OCI-LY1 (cell line): Measurements from ENCODE around the gene WWP2.

ENCODE experiments used
- EZH2 ChIP-seq: fragments of 200-600 bp; sonication (generic), shearing (Covaris generic); IDR thresholded peaks from 2 replicates; pipeline ENCODE4 v1.8.0; 2017; ENCODE audit warnings: borderline replicate concordance, mixed run types, mild to moderate bottlenecking, antibody characterized with exemption, low read length, moderate library complexity, mixed read lengths
- TF ChIP-seq, protein P1 (sequence below): fragments of 200-600 bp; sonication (generic), shearing (Covaris generic); IDR thresholded peaks from 2 replicates; pipeline ENCODE4 v1.5.1; 2017; ENCODE audit warnings: mild to moderate bottlenecking, antibody characterized with exemption, low read length, moderate library complexity, mixed read lengths

- TF ChIP-seq, protein P1, sequence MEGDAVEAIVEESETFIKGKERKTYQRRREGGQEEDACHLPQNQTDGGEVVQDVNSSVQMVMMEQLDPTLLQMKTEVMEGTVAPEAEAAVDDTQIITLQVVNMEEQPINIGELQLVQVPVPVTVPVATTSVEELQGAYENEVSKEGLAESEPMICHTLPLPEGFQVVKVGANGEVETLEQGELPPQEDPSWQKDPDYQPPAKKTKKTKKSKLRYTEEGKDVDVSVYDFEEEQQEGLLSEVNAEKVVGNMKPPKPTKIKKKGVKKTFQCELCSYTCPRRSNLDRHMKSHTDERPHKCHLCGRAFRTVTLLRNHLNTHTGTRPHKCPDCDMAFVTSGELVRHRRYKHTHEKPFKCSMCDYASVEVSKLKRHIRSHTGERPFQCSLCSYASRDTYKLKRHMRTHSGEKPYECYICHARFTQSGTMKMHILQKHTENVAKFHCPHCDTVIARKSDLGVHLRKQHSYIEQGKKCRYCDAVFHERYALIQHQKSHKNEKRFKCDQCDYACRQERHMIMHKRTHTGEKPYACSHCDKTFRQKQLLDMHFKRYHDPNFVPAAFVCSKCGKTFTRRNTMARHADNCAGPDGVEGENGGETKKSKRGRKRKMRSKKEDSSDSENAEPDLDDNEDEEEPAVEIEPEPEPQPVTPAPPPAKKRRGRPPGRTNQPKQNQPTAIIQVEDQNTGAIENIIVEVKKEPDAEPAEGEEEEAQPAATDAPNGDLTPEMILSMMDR, result no peak
- no peak for TF ChIP-seq EZH2
Observed at GRCh38 chr16:69934751-69935150, 172.6 kb downstream of the WWP2 start.
